ENCODE measurements around the gene SPRED3.
A peak's percentile ranks its signal among the peaks of the same experiment; 100 is the strongest.

SPRED3 gene

DNA sequence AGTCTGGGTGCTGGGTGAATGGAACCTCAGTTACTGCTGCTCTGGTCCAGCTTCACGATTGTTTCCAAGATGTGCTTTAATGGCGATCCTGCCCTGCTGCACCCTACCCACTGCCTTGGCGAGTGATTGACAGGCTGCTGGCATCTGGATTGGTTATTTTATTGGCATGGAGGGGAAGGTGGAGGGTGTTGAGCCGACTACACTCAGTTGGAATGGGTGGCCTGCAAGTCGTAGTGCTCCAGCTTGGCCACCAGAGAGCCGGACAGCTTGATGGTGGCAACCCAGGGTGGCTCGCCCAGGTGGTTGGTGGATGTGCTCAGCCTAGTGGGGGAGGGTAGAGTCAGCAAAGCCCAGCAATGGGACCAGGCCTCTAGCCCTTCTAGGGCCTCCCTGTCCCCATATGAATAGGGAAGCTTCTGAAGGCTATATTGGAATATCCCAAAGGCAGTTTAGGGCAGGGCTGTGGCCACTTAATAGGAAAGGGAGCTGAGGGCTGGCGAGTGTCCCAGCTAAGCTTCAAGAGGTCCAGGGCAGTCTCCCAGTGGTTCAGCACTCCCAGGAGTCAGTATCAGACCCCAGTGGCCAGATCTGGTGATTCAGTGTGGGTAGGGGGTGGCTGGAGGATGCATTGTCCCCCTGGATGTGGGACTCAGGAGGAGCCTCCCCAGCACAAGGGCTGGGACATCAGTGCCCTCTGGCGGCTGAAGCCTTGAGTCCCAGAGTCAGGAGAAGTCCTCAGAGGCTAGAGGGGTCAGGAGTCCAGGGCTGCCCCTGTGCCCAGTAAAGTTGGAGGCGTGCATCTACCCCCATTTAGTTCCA lies 4.1 kb upstream of the SPRED3 start:
- H3K9me3 ChIP-seq (ENCODE audit: insufficient read depth, low read length, severe bottlenecking), result no peaks in the 10 kb centered on the region
- H3K4me1 ChIP-seq (ENCODE audit: insufficient read depth, low read length), result peaks cover 58% of the 10 kb centered on the region
- no peak overlapping the region for H3K27ac ChIP-seq (ENCODE audit: low read length)
- H2AFZ ChIP-seq (ENCODE audit: low read depth, low read length), result no peak overlapping the region
- H3K79me2 ChIP-seq (ENCODE audit: insufficient read depth, low read length), result peaks cover 3% of the 10 kb centered on the region; the same call in 1 of the 2 replicates
- TF ChIP-seq CTCF (IDR thresholded peaks at IDR 0.05; ENCODE audit: borderline replicate concordance, extremely low read depth, low read length, poor library complexity, severe bottlenecking), result no peak
- ATAC-seq (ENCODE audit: insufficient read depth, low read depth), result no peak
- no peaks in the 10 kb centered on the region for H3K27me3 ChIP-seq (ENCODE audit: insufficient read depth, low read length, poor library complexity)
- no peak overlapping the region for H3K4me2 ChIP-seq (ENCODE audit: insufficient read depth, low read length)
- peaks cover 56% of the 10 kb centered on the region for H3K36me3 ChIP-seq (ENCODE audit: insufficient read depth, low read length)
- no peak overlapping the region for H3K4me3 ChIP-seq (ENCODE audit: low read depth in 1 of 2, low read length in 2 of 2)
- peaks cover 45% of the 10 kb centered on the region for H4K20me1 ChIP-seq (ENCODE audit: insufficient read depth, low read length)
- H3K9ac ChIP-seq (ENCODE audit: low read depth, low read length), result no peak overlapping the region
- DNase-seq, result no peak

DNA sequence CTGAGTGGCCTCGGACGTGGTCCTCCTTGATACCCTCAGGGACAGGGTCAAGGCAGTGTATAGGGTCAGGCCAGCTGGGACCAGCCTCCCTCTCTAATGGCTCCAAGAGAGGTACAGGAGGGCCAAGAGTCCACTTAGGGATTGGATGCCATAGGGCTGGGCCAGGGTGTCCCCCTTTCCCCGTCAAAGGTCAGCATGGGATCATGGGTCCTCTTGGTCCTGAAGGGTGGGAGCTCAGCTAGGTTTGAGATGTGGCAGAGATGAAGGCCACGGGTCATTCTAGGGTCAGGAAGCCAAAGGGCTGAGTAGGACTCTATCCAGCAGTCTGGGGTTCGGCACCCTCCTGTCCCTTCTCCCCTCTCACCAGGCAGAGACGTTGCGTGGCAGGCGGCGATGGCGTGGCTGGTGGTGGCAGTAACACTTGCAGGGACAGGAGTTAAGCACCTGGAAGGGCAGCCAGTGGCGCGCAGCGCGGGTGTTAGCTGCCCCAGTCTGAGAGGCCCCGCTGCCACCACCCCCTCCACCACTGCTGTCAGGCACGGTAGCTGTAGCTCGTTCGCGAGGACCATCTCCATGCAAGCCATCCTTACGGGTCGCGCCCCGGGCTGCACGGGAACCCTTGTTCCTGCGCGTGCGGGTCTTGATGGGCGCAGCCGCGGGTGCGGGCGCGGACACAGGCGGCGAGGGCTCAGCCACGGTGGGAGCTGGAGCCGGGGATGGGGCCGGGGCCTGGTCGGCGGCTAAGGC lies 3.3 kb upstream of the SPRED3 start:
- Histone ChIP-seq H3K4me2 (ENCODE audit: insufficient read depth, low read length) (no peak overlapping the region; the same call in 1 of the 2 replicates), H3K27me3 (ENCODE audit: insufficient read depth, low read length, poor library complexity) (no peaks in the 10 kb centered on the region)

GRCh38 chr19:38385804-38386257 lies 2.7 kb upstream of the SPRED3 start:
- H3K9me3 ChIP-seq (ENCODE audit: insufficient read depth, low read length, severe bottlenecking), result no peaks in the 10 kb centered on the region
- H3K36me3 ChIP-seq (ENCODE audit: insufficient read depth, low read length), result peaks cover 43% of the 10 kb centered on the region
- DNase-seq (no peak), ATAC-seq (ENCODE audit: insufficient read depth, low read depth) (no peak)
- TF ChIP-seq EZH2 (IDR thresholded peaks at IDR 0.05; ENCODE audit: borderline replicate concordance, low read depth, low read length, severe bottlenecking) (no peak), CTCF (IDR thresholded peaks at IDR 0.05; ENCODE audit: borderline replicate concordance, extremely low read depth, low read length, poor library complexity, severe bottlenecking) (no peak)
- no peaks in the 10 kb centered on the region; the same call in 1 of the 2 replicates for H3K79me2 ChIP-seq (ENCODE audit: insufficient read depth, low read length)
- no peaks in the 10 kb centered on the region for H3K27me3 ChIP-seq (ENCODE audit: insufficient read depth, low read length, poor library complexity)
- H3K4me1 ChIP-seq (ENCODE audit: insufficient read depth, low read length), result peaks cover 59% of the 10 kb centered on the region
- peaks cover 41% of the 10 kb centered on the region for H4K20me1 ChIP-seq (ENCODE audit: insufficient read depth, low read length)
- H3K9ac ChIP-seq (ENCODE audit: low read depth, low read length), result no peak overlapping the region
- H3K27ac ChIP-seq (ENCODE audit: low read length), result no peak overlapping the region
- H3K4me3 ChIP-seq (ENCODE audit: low read depth in 1 of 2, low read length in 2 of 2), result no peak overlapping the region
- H2AFZ ChIP-seq (ENCODE audit: low read depth, low read length), result no peak overlapping the region
- peak overlapping the region; percentile 100 for H3K4me2 ChIP-seq (ENCODE audit: insufficient read depth, low read length)

More for the DNA sequence above, 3.3 kb upstream of the SPRED3 start:
- H3K36me3 ChIP-seq (ENCODE audit: insufficient read depth, low read length), result peaks cover 49% of the 10 kb centered on the region
- H3K4me1 ChIP-seq (ENCODE audit: insufficient read depth, low read length), result peaks cover 59% of the 10 kb centered on the region
- no peak for TF ChIP-seq CTCF (IDR thresholded peaks at IDR 0.05; ENCODE audit: borderline replicate concordance, extremely low read depth, low read length, poor library complexity, severe bottlenecking)
- TF ChIP-seq EZH2 (IDR thresholded peaks at IDR 0.05; ENCODE audit: borderline replicate concordance, low read depth, low read length, severe bottlenecking), result no peak
- H4K20me1 ChIP-seq (ENCODE audit: insufficient read depth, low read length), result peaks cover 45% of the 10 kb centered on the region
- DNase-seq (no peak), ATAC-seq (ENCODE audit: insufficient read depth, low read depth) (no peak)
- H3K4me3 ChIP-seq (ENCODE audit: low read depth in 1 of 2, low read length in 2 of 2), result no peak overlapping the region
- H3K9ac ChIP-seq (ENCODE audit: low read depth, low read length), result no peak overlapping the region
- H3K27ac ChIP-seq (ENCODE audit: low read length), result no peak overlapping the region
- no peaks in the 10 kb centered on the region for H3K9me3 ChIP-seq (ENCODE audit: insufficient read depth, low read length, severe bottlenecking)
- H2AFZ ChIP-seq (ENCODE audit: low read depth, low read length), result no peak overlapping the region
- no peaks in the 10 kb centered on the region; the same call in 1 of the 2 replicates for H3K79me2 ChIP-seq (ENCODE audit: insufficient read depth, low read length)

All from DND-41 (cell line).